Ectodermal cell (in vitro differentiated cells): ENCODE data around the gene TNF.

ENCODE experiments used
- H3K27ac ChIP-seq: 2 replicates; pipeline ENCODE4 v1.7.0; 2013; ENCODE audit warnings: mild to moderate bottlenecking, low read depth, low read length; ENCODE audit not compliant: insufficient read depth, poor library complexity, severe bottlenecking
- H3K27me3 ChIP-seq: 2 replicates; pipeline ENCODE4 v1.7.0; 2013; ENCODE audit warnings: mild to moderate bottlenecking, low read length; ENCODE audit not compliant: insufficient read depth, control insufficient read depth, poor library complexity, severe bottlenecking
- H3K36me3 ChIP-seq: one replicate; pipeline ENCODE4 v1.7.0; 2013; ENCODE audit warnings: low read length; ENCODE audit not compliant: control insufficient read depth, insufficient read depth
- H3K4me1 ChIP-seq: one replicate; pipeline ENCODE4 v1.7.0; 2013; ENCODE audit warnings: low read length; ENCODE audit not compliant: control insufficient read depth, insufficient read depth
- H3K4me3 ChIP-seq: 2 replicates; pipeline ENCODE4 v1.7.0; 2013; ENCODE audit warnings: low read depth, low read length, control low read depth; ENCODE audit not compliant: insufficient read depth
- H3K9me3 ChIP-seq: 2 replicates; pipeline ENCODE4 v1.7.0; 2013; ENCODE audit warnings: mild to moderate bottlenecking, low read length, moderate library complexity; ENCODE audit not compliant: control insufficient read depth
- WGBS, 2 experiments: methylation state at CpG; one replicate each; pipeline ENCODE4 v1.1.7; 2013; ENCODE audit warnings: missing lambda C conversion rate in 2 of 2; 5-methylcytosine and 5-hydroxymethylcytosine counted together

TNF gene

DNA sequence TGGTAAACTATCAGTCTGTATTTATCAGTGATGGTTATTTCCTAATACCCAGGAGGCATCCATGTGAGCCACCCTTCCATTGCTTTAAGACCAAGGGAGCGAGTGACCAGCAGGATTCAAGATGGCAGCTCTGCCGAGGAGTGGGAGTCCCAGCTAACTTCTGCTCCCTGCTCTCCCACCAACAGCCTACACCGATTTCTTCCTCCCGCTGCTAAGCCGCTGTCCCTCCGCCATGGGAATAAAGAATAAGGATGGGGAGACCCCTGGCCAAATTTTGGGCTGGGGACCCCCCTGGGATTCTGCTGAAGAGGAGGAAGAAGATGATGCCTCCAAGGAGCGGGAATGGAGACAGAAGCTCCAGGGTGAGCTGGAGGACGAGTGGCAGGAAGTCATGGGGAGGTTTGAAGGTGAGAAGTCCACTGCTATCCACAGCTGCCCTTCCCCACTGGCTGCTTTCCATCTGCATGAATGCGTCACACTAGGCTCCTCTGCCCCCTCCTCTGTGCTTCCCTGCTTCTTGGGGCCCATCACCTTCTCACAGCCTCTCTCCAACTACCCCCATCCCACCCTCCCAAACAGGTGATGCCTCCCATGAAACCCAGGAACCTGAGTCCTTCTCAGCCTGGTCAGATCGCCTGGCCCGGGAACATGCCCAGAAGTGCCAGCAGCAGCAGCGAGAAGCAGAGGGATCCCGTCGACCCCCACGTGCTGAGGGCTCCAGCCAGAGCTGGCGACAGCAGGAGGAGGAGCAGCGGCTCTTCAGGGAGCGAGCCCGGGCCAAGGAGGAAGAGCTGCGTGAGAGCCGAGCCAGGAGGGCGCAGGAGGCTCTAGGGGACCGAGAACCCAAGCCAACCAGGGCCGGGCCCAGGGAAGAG, 17.7 kb upstream of the TNF start:
- no peak overlapping the region for H3K4me3 ChIP-seq
- no peaks in the 10 kb centered on the region for H3K4me1 ChIP-seq
- WGBS, 2 experiments = 87 to 89% methylated on average over 24 of the region's 24 CpGs
- H3K9me3 ChIP-seq = no peaks in the 10 kb centered on the region
- no peak overlapping the region for H3K27ac ChIP-seq
- H3K36me3 ChIP-seq = peaks cover 10% of the 10 kb centered on the region
- H3K27me3 ChIP-seq = no peaks in the 10 kb centered on the region

DNA sequence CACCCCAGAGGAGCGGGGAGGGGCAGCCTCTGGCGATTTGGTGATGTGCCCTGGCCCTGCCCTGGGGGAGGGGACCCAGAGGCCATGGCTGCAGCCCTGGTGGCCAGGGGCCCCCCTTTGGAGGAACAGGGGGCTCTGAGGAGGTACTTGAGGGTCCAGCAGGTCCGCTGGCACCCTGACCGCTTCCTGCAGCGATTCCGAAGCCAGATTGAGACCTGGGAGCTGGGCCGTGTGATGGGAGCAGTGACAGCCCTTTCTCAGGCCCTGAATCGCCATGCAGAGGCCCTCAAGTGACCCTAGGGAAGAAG, 17.1 kb upstream of the TNF start:
- H3K27me3 ChIP-seq = no peaks in the 10 kb centered on the region
- H3K36me3 ChIP-seq = peaks cover 8% of the 10 kb centered on the region
- no peaks in the 10 kb centered on the region for H3K9me3 ChIP-seq
- H3K4me3 ChIP-seq = no peak overlapping the region
- no peaks in the 10 kb centered on the region for H3K4me1 ChIP-seq
- H3K27ac ChIP-seq = no peak overlapping the region
- WGBS, 2 experiments = 95% methylated on average over 8 of the region's 8 CpGs

DNA sequence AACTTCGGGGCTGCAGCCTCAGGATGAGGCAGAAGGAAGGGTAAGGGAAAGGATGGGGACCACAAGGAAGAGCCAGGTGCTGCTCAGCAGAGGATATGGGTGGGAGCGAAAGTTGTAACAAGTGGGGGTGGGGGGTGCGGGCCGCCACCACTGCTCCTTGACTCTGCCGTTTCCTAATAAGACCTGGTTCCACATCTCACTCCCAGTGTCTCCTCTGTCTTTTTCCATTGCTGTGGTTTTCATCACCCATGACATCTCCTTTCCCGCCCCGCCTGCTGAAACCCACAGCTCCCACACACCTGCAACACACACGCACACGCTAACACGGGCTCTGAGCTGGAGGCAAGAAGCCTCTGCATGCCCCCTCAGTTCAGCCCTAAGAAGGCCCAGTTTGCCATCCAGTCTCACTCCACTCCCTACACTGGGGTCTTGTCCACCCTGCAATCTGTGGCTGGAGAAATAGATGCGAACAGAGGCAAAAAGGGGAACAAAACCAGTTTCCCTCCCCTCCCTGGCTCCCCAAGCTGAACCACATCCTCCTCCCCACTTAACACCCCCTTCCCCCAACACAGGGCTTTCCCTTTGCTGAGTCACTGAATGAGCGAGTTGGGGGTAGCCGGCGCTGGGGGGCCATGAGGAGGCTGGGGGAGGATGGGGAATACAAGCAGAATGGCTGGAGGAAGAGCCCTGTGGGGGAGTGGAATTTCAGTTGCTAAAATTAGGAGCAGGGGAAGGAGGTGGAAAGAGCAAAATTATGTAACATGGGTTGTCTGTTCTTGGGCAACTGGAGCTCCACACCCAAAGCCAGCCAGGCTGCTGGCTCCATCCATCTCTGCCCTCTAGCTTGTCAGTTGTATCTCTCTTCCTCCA, 16.5 kb upstream of the TNF start:
- no peaks in the 10 kb centered on the region for H3K9me3 ChIP-seq
- H3K4me3 ChIP-seq = no peak overlapping the region
- H3K27me3 ChIP-seq = no peaks in the 10 kb centered on the region
- H3K36me3 ChIP-seq = peaks cover 7% of the 10 kb centered on the region
- H3K4me1 ChIP-seq = no peaks in the 10 kb centered on the region
- 93 to 95% methylated on average over 14 of the region's 14 CpGs for WGBS, 2 experiments
- no peak overlapping the region for H3K27ac ChIP-seq

DNA sequence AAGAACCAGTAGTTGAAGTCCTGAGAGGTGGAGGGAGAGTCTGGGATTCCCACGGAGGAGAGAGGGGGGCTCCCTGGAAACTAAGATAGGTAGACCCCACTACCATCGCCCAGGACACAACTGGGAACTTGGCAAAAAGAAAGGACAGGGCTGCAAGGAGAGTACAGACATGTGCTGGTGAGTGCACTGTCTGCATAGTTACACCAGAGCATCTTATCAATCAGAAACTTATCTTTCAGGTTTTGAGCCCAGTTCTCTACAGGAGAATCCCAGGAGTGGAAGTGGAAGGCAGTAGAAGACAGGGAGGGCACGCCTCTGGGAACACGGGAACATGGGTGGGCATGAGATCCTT, 15.8 kb upstream of the TNF start:
- Histone ChIP-seq H3K4me1 (no peaks in the 10 kb centered on the region), H3K27me3 (no peaks in the 10 kb centered on the region), H3K9me3 (no peaks in the 10 kb centered on the region), H3K27ac (no peak overlapping the region), H3K4me3 (no peak overlapping the region), H3K36me3 (peaks cover 7% of the 10 kb centered on the region)
- WGBS, 2 experiments = 79 to 83% methylated on average over 4 of the region's 4 CpGs

DNA sequence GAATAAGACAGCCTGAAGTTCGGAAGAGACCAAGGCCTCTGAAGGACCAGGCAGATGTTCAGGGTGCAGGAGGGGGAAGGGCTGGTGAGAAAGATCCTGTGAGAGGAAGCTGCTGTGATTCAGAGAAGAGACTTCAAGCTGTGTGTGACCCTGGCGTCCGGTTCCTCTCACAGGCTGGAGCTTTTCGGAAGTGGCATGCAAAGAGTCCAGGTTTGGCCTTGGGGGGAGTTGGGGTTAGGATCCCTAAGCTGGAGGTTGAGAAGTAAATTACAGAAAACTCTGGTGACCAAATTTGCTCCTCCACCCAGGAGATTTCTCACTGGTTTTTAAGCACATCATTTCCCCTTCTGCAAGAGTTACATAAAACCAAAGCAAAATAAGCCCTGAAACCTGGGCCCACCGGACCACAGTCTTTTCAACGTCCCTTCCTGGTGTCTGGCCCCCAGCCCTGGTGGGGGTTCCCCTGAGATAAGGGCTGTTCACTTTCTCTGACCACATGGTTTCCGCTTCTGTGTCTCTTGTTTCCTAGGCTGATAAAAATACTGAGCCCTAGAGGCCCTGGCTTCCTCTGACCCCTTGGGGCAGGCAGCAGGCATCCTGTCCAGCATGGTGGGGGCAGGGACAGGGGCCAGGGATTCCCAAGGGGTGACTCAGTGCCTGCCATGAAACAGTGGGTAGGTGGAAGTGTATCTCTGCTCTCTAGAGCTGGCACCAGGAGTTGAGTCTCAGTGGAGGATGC, 15.2 kb upstream of the TNF start:
- 86 to 89% methylated on average over 7 of the region's 7 CpGs for WGBS, 2 experiments
- Histone ChIP-seq H3K4me1 (no peaks in the 10 kb centered on the region), H3K36me3 (peaks cover 7% of the 10 kb centered on the region), H3K9me3 (no peaks in the 10 kb centered on the region), H3K27ac (no peak overlapping the region), H3K4me3 (no peak overlapping the region), H3K27me3 (no peaks in the 10 kb centered on the region)

DNA sequence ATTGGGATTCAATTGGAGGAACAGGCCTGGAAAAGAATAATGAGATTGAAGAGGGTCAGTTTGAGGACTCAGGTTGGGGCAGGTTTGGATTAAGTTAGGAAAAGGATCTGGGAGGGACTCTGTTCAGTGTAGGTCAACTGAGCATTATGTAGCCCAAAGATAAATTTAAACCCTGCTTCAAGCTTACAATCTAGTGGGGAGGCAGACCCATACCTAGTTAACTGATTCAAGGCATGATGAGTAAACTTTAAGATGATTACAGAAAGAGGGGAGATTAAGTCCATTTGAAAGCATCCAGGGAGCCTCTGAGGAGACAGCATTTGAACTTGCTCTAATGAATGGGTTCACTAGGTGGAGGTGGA, 14.7 kb upstream of the TNF start:
- Histone ChIP-seq H3K4me3 (no peak overlapping the region), H3K36me3 (peaks cover 7% of the 10 kb centered on the region), H3K9me3 (no peaks in the 10 kb centered on the region), H3K27ac (no peak overlapping the region), H3K4me1 (no peaks in the 10 kb centered on the region), H3K27me3 (no peaks in the 10 kb centered on the region)

DNA sequence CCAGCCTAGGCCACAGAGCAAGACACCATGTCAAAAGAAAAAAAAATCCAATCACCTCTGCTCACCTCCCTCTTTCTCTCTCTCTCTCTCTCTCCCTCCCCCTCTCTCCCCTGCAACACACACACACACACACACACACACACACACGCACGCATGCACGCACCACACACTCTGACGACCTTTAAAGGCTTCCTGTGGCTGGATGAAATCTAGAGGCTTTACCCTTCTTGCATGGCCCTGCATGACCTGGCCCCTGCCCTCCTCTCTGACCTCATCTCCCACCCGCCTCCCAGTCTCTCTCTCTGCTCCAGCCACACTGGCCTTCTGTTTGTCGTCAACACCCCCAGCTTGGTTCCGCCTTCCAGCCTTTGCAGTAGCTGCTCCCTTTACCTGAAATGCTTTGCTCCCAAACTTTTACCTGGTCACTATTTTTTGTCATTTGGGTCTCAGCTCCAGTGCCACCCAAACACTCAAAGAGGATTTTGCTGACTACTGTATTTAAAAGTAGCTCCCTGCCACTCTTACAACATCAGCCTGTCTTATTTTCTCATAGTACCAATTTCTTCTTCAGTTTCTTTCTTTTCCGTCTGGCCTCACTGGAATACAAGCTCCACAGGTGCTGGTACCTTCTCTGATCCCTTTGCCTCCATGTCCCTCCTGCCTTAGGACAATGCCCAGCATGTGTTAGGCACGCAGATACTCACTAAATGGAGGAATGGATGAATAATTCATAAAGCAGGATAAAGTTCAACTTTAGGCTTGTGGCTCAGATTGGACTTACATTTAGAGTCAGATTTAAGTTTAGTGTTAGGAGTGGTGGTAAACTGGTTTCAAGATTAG, 7.6 kb upstream of the TNF start:
- Histone ChIP-seq H3K4me3 (no peak overlapping the region), H3K9me3 (no peaks in the 10 kb centered on the region), H3K27me3 (no peaks in the 10 kb centered on the region), H3K4me1 (no peaks in the 10 kb centered on the region), H3K27ac (no peak overlapping the region), H3K36me3 (no peaks in the 10 kb centered on the region)
- 55 to 58% methylated on average over 9 of the region's 9 CpGs for WGBS, 2 experiments

DNA sequence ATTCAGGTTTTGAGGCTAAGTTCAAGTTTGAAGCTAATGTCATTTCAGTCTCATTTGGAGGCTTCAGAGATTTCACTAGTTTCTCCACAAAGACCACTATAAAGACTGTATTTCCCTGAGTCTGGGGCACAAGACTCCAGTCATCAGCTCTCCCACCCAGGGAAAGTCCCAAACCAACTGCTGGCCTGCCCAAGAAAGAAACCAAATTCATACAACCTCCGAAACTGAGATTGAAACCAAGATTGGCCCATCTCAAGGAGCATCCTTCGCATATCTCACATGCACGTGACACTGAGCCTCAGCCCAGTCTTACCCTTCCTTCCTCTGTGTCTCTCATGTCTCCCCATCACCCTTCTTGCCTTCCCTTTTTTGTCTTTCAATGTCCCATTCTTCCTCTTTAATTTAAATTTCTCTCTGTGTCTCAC, 6.8 kb upstream of the TNF start:
- no peaks in the 10 kb centered on the region for H3K27me3 ChIP-seq
- H3K36me3 ChIP-seq = no peaks in the 10 kb centered on the region
- no peaks in the 10 kb centered on the region for H3K4me1 ChIP-seq
- no peak overlapping the region for H3K4me3 ChIP-seq
- no peak overlapping the region for H3K27ac ChIP-seq
- WGBS, 2 experiments = 90 to 92% methylated on average over 3 of the region's 3 CpGs
- H3K9me3 ChIP-seq = no peaks in the 10 kb centered on the region

DNA sequence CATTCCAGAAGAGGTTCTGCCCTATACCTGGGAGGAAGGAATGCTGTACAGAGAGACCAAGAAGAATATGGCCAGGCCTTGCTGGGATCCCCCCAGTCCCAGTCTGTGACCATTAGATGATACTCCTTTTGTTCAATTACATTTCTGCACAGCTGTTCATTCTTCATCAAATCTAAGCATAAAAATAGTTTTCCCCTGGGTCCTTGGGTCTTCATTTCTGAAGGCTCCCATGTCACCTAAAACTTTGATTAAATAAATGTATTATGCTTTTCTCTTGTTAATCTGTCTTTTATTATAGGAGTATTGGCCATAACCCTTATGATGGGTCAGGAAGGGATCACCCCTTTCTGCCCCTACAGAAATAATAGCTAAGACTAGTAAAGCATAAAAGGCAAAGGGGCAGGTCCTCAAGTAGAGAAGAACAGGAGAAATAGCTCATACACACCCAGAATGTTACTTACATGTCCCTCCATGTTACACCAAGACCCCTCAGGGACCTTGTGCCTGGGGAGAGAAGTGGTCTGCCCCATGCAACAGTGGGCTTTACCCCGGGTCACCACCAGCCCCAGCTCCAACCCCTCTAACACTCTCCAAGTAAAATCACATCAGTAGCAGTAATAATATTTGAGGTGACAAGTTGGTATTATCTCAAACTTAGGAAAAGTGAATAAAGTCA, 5.4 kb upstream of the TNF start:
- Histone ChIP-seq H3K4me3 (no peak overlapping the region), H3K4me1 (no peaks in the 10 kb centered on the region), H3K36me3 (no peaks in the 10 kb centered on the region), H3K27me3 (no peaks in the 10 kb centered on the region), H3K27ac (no peak overlapping the region), H3K9me3 (no peaks in the 10 kb centered on the region)
- WGBS, 2 experiments = no CpG with 5 or more reads among the region's 1 CpG
